HG03558 (cell line): ENCODE data around the gene LBHD2.
"Not testable (repeated sequence)": the region's sequence is repeated elsewhere in the genome, so short reads cannot be mapped to it uniquely, and the experiment has no call there.

Experiments used
- ATAC-seq: cut with Tn5 transposase; IDR thresholded peaks from one replicate; pipeline ENCODE4 v1.9.1; 2021; ENCODE audit warnings: moderate number of reproducible peaks; ENCODE audit not compliant: unreplicated experiment; ENCODE audit errors: extremely low read depth

The LBHD2 gene

GRCh38 chr14:103084021-103084919, at the start of gene LBHD2:
Gene LBHD2, plus strand, starts transcription at chr14:103084210. Its CDS starts 1,803 bp downstream, at chr14:103086013.
- ATAC-seq = no peak

- ATAC-seq = no peak
Observed at GRCh38 chr14:103041464-103041863, 42.5 kb upstream of the LBHD2 start.

GRCh38 chr14:103043257-103044015, 40.6 kb upstream of the LBHD2 start:
- ATAC-seq = no peak

- ATAC-seq = no peak
Observed at GRCh38 chr14:103045371-103045869, 38.6 kb upstream of the LBHD2 start.

DNA sequence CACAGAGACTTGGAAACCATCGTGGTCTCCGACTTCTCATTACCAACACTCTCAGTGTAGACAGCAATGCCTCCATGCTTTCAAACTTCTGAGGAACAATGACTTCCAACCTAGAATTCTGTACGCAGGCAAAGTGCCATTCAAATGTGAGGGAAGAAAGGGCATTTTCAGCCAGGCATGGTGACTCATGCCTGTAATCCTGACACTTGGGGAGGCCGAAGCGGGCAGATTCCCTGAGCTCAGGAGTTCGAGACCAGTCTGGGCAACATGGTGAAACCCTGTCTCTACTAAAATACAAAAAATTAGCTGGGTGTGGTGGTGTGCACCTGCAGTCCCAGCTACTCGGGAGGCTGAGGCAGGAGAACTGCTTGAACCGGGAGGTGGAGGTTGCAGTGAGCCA, 36.6 kb upstream of the LBHD2 start:
- not testable (repeated sequence) for ATAC-seq

DNA sequence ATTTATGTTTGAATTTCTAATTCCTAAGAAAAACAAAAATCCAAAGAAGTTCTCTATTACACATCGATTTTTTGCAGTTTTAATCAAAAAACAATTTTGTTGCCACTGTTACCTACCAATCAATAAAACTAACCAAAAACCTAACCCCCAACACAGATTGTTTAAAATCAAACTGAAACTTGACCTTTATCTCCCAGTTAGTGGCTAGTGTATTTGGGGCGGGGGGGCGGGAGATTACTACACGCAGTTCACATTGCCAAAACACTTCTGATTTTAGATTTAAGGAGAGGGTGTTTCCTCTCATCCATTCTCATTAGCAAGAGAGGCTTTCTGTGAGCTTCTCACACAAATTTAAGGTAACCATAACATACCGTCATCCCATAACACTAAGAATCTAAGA, 33.1 kb upstream of the LBHD2 start:
- no peak for ATAC-seq

- no peak for ATAC-seq
Observed at GRCh38 chr14:103052407-103052806, 31.6 kb upstream of the LBHD2 start.

- no peak for ATAC-seq
Observed at GRCh38 chr14:103055695-103056094, 28.3 kb upstream of the LBHD2 start.

- ATAC-seq = no peak
Observed at GRCh38 chr14:103056322-103057027, 27.5 kb upstream of the LBHD2 start.

- peak; percentile 22 for ATAC-seq
Observed at GRCh38 chr14:103057028-103057371, 27.0 kb upstream of the LBHD2 start.

- ATAC-seq = peak; percentile 37
Observed at GRCh38 chr14:103057372-103058163, 26.4 kb upstream of the LBHD2 start, which contains the start of gene CDC42BPB. Gene CDC42BPB, minus strand, starts transcription at chr14:103057549. Its CDS starts 376 bp downstream, at chr14:103057173.

- ATAC-seq = no peak
Observed at GRCh38 chr14:103058164-103059055, 25.6 kb upstream of the LBHD2 start.

DNA sequence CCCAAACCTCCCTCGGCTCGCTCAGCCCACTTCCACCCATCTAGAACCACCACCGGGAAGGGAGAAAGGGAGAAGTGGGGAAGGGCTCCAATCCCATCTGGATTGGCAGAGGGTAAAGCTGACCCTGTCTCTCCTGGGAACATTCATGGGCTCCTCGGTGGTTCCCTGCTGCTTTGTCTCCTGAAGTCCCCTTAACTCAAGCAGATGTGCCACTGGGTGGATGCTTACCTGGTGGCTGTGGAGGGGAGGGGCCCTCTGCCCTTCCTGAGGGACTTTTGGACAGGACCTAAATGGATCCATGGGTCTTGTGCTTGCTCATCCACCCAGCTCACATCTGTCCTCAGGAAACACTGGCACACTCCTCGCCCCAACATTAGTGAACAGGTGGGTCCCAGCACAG, 24.5 kb upstream of the LBHD2 start:
- ATAC-seq = no peak

GRCh38 chr14:103061482-103061976, 22.5 kb upstream of the LBHD2 start:
- ATAC-seq = no peak

DNA sequence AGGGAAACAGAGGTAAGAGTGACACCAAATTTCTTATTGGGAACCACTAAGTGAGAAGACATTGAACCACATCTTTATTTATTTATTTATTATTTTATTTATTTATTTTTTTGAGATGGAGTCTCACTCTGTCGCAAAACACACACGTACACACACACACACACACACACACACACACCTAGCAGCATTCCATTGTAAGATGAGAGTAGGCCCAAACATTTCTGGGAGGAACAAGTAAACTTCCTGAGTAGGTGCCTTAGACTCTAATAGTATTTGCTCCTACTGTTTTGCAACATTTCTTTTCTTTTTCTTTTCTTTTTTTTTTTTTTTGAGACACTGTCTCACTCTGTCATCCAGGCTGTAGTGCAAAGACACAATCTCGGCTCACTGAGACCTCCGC, 19.6 kb upstream of the LBHD2 start:
- ATAC-seq = no peak

- no peak for ATAC-seq
Observed at GRCh38 chr14:103064978-103065377, 19.0 kb upstream of the LBHD2 start.

DNA sequence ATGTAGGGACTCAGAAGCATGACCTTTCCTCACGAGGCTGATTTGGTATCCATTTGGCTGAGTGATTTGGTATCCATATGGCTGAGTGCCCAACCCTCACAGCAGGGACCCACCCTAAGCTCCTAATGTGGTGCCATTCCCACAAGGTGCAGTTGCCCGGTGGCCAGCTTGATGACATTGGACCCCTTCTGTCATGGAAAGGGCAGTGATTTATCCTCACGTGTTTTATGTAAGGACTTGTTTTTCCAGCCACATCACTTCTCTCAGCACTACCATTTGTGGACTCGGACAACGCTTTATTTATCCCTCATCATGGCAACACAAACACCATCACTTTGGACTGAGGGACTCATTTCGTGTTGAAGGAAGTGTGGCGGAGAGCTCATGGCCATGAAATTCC, 18.1 kb upstream of the LBHD2 start:
- no peak for ATAC-seq

GRCh38 chr14:103066399-103066798, 17.6 kb upstream of the LBHD2 start:
- no peak for ATAC-seq
